HG03108 (cell line): ENCODE results near the gene CDCA7.
"Not testable (repeated sequence)": the region's sequence is repeated elsewhere in the genome, so short reads cannot be mapped to it uniquely, and the experiment has no call there.

Experiments used
- ATAC-seq: cut with Tn5 transposase; IDR thresholded peaks from one replicate; pipeline ENCODE4 v1.9.1; 2021; ENCODE audit warnings: moderate library complexity; ENCODE audit not compliant: unreplicated experiment

Gene CDCA7

GRCh38 chr2:173354582-173355131 is at the start of gene CDCA7:
Gene CDCA7 (plus strand): TSS chr2:173354872. CDS start chr2:173354964, 92 bp downstream.
- ATAC-seq: peak; percentile 49

- no peak for ATAC-seq
These were observed 49.4 kb upstream of the CDCA7 start for GRCh38 chr2:173305303-173305702.

GRCh38 chr2:173307293-173307692 is 47.4 kb upstream of the CDCA7 start:
- ATAC-seq: no peak

GRCh38 chr2:173309370-173309769 is 45.3 kb upstream of the CDCA7 start:
- not testable (repeated sequence) for ATAC-seq

GRCh38 chr2:173311844-173312606 is 42.6 kb upstream of the CDCA7 start:
- no peak for ATAC-seq

GRCh38 chr2:173323371-173323770 is 31.3 kb upstream of the CDCA7 start:
- no peak for ATAC-seq

- no peak for ATAC-seq
These were observed 27.9 kb upstream of the CDCA7 start for GRCh38 chr2:173326806-173327205.

GRCh38 chr2:173327421-173327820 is 27.3 kb upstream of the CDCA7 start:
- no peak for ATAC-seq

- ATAC-seq: not testable (repeated sequence)
These were observed 21.7 kb upstream of the CDCA7 start for GRCh38 chr2:173333003-173333402.

- no peak for ATAC-seq
These were observed 14.9 kb upstream of the CDCA7 start for GRCh38 chr2:173339807-173340206.

GRCh38 chr2:173343921-173344320 is 10.8 kb upstream of the CDCA7 start:
- no peak for ATAC-seq

GRCh38 chr2:173346035-173346434 is 8.6 kb upstream of the CDCA7 start:
- no peak for ATAC-seq

GRCh38 chr2:173347305-173348168 is 7.1 kb upstream of the CDCA7 start:
- ATAC-seq: peak; percentile 38

- ATAC-seq: no peak
These were observed 5.4 kb upstream of the CDCA7 start for GRCh38 chr2:173349287-173349686.

GRCh38 chr2:173350383-173350782 is 4.3 kb upstream of the CDCA7 start:
- ATAC-seq: no peak

- ATAC-seq: no peak
These were observed 2.8 kb upstream of the CDCA7 start for GRCh38 chr2:173351879-173352278.

- no peak for ATAC-seq
These were observed 1.1 kb upstream of the CDCA7 start for GRCh38 chr2:173353556-173353955.

- peak; percentile 42 for ATAC-seq
These were observed 545 bp upstream of the CDCA7 start for GRCh38 chr2:173354073-173354581.

GRCh38 chr2:173355132-173355865 is 627 bp downstream of the CDCA7 start:
- peak; percentile 5 for ATAC-seq

GRCh38 chr2:173355866-173356508 is 1.3 kb downstream of the CDCA7 start:
- no peak for ATAC-seq
